SW 1271 (cell line): Measurements from ENCODE around the gene DNAH9.

Experiments
- DNase-seq, 2 experiments: peaks; one replicate each; lab custom pipeline; 2025; lab: John Stamatoyannopoulos, UW

DNAH9 gene

DNA sequence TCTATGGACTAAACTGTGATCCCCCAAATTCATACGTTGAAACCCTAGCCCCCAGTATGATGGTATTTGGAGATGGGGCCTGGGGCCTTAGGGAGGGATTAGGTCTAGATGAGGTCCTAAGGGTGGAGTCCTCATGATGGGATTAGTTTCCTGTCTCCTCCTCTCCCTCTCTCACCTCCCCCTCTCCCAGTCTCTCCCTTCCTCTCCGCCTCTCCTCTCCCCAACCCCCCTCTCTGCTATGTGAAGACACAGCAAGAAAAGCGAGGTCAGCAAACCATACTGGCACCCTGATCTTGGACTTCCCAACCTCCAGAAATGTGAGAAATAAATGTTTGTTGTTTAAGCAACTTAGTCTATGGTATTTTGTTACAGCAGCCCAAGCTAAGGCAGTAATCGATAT, 383.6 kb downstream of the DNAH9 start:
- DNase-seq: no peak

DNA sequence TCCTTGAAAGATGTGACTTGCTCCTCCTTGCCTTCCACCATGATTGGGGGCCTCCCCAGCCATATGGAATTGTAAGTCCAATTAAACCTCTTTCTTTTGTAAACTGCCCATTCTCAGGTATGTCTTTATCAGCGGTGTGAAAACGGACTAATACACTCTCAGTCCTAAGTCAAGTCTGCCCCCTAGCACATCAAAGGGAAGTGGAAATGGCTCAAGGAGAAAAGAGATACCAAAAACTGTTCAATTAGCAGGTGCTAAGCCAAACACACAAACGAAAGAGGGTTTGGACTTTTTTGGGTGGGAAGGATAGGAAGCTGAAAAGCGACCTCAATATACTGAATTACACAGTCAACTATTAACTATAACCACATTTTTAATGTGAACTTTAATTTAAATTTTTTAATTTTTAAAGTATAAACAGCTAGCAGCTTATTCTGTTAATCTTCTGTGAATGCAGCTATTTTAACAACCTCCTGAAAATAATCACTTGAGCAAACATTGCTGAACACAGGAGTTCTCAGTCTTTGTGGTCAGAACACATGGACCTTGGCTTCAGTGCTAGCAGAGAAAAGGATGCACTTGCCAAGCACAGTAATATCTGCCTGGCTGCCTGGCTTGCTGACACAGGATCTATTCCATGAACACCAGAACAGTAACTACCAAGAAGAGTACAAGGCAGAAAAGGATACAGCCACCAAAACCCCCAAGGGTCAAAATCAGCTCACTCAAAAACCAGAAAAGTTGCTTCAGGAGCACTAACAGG, 388.1 kb downstream of the DNAH9 start:
- DNase-seq: no peak

DNA sequence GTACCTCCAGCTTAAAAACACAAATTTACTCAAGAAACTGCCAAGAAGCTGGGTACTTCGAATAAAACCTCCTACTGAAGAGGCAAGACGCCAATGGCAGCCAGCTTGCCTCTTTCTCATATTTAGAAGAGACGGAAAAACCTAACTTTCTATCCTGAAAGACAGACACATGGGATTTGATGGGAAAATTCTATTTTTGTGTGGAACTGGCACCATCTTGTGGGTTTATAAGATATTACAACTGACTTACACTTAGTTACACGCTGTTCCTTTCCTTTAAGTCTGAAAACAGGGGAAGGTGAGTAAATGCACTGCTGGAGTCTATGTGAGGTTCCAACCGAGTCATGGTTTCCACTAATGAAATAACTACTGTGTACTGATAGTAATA, 388.7 kb downstream of the DNAH9 start:
- DNase-seq: peak in 1 of 2 experiments; percentile 45

DNA sequence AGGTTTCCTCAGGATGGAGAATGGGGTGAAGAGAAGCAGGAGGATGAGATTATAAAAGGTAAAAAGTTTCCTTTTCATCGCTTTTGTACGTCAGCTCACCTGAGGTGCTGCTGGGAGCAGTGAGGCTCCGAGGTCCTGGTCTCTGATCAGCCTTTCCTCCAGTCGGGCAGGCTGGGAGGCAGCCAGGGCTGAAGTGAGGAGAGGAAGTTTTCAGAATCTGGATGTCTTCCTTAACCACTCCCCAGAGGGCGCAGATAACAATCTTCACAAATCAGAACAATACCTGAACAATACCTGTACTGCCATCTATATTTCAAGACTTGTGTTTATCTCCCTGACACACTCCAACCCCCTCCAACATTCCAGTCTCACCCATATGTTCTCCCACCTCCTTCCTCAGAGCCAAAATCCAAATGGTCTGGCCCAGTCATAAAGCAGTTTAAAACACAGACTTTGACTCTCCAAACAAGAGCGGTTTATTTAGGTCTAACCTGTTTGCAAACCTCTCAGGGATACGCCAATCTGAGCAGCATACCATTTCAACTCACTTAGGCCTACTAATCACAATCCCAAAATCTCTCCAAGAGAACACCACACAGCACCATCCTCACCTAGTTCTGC, 392.2 kb downstream of the DNAH9 start:
- DNase-seq: no peak

DNA sequence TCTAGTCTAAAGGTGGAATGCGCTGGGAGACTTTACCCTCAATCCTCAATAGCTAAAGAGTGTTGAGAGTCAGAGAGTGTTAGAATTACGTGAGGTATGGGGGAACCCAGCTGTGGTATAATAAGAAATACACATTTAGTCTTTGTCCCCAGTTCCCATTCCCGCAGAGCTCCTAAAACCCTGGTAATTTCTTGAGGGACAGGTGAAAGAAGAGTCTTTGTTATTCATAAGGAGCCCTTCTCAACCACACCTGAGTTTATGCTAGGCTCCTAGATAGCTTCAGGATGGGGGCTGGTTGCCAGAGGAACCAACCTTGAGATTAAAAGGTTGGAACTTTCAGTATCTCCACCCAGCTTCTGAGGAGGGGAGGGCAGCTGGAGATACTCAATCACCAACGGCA, 393.2 kb downstream of the DNAH9 start:
- DNase-seq: no peak

DNA sequence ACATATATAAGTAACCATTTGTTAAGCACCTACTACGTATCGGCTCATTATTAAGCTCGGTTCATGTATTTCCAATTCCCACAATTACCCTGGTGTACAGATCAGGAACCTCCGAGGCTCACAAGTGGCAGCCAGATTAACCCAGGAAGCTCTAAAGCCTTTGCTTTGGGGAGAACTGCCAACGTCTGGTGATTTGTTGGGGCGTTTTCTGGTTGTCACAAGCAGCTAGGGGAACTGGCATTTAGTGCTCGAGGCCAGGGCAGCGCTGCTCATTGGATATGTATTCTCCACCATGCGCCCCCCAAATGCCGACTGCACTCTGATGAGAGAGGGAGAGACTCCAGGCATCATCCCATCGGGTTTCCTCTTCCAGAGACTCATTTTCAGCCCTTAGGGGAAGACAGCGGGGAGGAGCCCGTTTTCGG, 398.5 kb downstream of the DNAH9 start:
- peak; percentile 39 to 78 for DNase-seq

DNA sequence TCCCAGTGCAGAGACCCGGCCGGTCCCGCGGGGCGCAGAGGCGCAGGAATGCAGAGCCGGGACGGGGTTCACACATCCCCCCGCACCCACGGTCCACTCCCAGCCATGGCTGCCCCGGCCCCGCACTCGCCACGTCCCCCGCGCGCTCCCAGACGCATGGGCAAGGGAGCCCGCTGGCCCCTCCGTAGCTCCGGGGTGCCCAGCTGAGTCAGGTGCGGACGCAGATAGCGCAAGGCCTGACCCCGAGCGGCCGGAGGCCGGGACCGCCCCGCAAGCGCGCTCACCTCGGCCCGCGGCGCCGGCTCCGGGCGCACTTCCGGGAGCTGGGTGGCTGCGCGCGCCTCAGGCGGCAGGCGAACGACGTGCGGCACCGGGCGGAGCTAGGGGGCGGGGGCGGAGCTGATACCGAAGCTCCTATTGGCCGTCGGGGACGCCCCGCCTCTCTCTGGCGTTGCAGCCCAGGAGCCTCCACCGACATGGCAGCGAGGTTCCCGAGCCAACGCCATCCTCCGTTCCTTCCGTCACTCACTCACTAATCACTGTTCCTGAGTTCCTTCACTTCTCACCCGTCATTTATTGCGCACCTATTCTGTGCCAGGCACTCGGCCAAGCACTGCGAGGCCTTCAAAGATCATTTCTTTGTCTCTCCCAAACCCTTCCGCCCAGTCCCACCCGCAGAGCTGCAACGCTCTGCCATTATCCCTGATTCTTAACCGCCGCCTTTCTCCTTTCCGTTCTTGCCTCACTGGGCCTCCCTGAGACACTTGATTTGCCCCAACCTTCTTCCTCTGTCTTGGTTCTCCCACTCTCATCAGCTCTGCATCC, 399.1 kb downstream of the DNAH9 start, which contains the start of gene ZNF18:
ZNF18 (minus strand) TSS at position 329 of the 825 bp plus-strand sequence. CDS start 4,646 bp downstream, outside the sequence.
- DNase-seq: peak; percentile 75 to 88

DNA sequence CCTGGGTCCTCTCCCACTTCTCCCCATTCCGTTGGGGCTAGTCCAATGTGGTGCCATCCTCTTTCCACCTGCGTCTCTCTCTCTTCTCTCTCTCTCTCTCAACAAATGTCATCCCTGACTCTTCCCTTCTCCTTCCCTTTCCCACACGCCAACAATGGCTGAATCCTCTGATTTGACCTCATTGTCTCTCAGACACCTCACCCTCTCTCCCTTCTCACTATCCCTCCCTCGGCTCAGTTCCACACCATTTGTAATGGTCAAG, 399.6 kb downstream of the DNAH9 start:
- no peak for DNase-seq

DNA sequence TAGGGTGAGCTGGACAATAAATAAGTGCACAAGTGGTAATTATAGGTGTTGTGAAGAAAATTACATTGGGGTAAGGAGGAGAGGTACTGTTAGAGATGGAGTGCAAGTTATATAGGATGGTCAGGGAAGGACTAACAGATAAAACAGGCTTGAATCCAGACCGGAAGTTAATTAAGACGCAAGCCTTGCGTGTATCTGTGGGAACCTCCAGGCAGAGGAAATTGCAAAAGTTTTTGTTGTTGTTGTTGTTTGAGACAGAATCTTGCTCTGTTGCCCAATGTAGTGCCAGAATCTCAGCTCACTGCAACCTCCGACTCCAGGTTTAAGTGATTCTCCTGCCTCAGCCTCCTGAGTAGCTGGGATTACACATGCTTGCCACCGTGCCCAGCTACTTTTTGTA, 401.4 kb downstream of the DNAH9 start:
- no peak for DNase-seq

DNA sequence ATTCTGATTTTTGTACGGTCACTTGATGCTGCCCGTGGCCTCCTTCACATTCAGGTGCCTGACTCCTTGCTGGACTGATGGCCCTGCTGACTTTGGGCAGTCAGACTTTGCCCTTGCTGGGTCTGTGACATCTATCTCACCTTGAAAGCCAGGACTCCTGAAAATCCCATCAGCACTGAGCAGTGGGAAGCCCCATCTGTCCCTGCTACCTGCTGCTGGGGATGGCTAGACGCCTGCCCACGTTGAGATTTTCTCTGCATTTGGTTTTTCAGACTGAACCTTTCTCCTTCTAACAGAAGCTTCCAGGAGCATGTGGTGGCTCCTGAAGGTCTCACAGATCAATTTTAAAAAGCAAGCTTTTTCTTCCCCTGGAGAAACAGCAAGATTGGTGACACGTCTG, 409.2 kb downstream of the DNAH9 start:
- no peak for DNase-seq
